NCI-H526 (cell line): ENCODE measurements around the gene SLC2A8.
A peak's percentile ranks its signal among the peaks of the same experiment; 100 is the strongest.

Source experiments
- DNase-seq, 2 experiments: peaks; one replicate each; lab custom pipeline; 2025; lab: John Stamatoyannopoulos, UW

SLC2A8 gene

DNA sequence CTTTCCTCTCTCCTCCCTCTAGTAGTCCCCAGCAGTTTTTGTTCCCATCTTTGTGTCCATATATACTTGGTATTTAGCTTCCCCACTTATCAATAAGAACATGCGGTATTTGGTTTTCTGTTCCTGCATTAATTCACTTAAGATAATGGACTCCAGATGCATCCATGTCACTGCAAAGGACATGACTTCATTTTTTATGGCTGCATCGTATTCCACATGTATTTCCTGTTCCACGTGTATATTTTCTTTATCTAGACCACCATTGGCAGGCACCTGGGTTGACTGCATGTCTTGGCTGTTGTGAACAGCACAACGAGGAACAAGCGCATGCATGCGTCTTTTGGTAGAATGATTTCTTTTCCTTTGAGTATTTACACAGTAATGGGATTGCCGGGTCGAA is 33.4 kb downstream of the SLC2A8 start:
- DNase-seq, result no peak

DNA sequence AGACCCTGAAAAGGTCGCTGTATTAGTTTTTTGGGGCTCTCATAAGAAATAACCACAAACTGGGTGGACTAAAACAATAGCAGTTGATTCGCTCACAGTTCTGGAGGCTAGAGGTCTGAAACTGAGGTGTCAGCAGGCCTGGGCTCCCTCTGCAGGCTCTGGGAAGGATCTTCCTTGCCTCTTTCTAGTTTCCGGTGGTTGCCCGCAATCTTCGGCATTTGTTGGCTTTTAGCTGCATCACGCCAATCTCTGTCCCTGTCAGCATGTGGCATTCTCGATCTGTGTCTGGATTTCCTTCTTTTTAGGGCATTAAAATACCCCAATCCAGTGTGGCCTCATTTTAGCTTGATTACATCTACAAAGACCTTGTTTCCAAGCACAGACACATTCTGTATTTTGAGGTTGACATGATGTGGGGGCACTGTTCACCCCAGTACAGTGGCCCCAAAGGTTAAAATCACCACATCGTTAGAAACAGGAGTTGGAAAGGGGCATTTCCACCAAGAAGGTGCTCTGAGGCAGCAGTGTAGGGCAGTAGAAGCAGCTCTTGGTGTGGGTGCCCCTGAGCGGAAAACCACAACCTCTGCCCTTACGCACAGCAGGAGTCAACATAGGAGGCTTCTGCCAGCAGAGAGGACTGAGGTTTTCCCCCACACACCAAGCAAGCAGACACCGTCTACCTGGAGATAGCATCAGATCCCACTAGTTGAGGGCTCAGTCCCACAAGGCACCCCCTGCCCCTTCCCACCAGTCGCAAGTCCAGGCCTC is 40.7 kb downstream of the SLC2A8 start:
- no peak for DNase-seq

DNA sequence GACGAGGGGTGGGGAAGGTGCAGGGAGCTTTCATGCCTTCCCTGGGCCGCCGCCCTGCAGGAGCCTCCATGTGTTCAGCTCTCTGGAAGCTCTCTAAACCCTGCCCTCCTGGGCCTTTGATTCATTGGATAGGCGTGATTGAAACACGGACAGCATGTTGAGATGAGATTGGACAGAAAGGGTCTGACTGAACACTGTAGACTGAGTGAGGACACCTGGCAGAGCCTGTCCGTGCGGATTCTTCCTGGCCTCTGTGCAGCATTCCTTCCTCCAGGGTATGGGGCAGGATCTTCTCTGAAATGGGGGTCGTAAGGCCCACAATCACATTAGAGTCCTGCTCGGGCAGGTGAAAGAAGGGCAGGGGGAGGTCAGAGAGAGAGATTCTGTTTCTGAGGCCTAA is 41.4 kb downstream of the SLC2A8 start:
- no peak for DNase-seq

DNA sequence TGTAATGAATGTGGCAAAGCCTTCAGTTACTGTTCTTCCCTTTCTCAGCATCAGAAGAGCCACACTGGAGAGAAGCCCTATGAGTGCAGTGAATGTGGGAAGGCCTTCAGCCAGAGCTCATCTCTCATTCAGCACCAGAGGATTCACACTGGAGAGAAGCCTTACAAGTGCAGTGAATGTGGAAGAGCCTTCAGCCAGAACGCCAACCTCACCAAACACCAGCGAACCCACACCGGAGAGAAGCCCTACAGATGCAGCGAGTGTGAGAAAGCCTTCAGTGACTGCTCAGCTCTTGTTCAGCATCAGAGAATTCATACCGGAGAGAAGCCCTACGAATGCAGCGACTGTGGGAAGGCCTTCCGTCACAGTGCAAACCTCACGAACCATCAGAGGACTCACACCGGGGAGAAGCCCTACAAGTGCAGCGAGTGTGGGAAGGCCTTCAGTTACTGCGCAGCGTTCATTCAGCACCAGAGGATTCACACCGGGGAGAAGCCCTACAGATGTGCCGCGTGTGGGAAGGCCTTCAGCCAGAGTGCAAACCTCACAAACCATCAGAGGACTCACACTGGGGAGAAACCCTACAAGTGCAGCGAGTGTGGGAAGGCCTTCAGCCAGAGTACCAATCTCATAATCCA is 47.4 kb downstream of the SLC2A8 start:
- DNase-seq, result no peak

GRCh38 chr9:127444921-127445850 is 48.2 kb downstream of the SLC2A8 start:
- no peak for DNase-seq

- no peak for DNase-seq
Observed at GRCh38 chr9:127445851-127446712, 49.1 kb downstream of the SLC2A8 start.

DNA sequence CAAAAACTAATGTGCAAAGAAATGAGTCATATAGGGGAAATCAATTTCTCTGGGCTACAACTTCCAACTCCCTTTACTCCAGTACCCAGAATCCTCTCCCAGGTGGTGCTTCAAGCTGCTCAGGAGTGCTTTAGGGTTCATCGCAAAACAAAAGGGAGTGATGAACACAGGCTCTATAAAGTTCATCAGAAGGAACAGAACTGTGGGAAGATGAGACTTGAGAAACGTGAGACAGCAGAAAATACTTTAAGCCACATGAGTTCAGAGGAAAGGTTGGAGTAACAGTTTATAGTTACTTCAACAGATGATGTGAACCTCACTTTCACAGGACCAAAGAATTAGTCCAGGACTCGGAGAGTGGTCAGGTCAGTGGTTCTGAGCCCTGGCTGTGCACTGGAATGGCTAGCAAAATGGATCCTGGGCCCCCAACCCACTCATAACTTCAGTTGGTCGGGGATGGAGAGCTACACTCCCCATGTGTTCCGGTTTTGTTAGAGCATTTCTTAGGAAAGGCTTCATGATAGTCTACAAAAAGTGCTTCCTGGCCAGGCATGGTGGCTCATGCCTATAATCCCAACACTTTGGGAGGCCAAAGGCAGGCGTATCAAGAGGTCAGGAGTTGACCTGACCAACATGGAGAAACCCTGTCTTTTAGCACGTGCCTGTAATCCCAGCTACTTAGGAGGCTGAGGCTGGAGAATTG is 49.9 kb downstream of the SLC2A8 start:
- DNase-seq, result no peak

DNA sequence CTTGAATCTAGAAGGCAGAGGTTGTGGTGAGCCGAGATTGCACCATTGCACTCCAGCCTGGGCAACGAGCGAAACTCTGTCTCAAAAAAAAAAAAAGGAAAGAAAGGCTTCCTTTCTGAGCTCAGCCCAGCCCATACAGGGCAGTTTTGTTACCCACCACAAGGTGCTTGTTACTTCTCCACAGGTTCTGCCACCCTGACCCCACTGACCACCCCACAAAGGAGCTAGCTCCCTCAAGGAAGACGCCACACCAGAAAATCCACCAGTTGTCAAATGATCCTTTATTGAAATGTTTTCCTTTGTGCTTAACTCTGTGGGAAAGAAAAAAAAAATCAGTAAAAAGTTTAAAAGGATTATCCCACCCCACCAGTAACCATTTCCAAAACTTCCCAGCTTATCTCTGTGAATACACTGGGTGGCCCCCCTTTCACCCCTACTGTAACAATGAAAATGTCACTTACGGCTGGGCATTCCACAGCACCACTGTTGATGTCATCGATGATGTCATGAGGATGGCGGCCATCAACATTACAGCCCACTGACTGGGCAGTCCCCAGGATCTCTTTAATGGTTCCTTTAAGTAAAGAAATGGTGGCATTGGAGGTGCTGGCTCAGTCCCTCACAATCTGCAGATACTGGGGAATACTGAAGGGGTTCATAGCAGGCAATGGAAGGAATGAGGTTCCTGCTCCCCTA is 50.6 kb downstream of the SLC2A8 start:
- DNase-seq, result no peak

DNA sequence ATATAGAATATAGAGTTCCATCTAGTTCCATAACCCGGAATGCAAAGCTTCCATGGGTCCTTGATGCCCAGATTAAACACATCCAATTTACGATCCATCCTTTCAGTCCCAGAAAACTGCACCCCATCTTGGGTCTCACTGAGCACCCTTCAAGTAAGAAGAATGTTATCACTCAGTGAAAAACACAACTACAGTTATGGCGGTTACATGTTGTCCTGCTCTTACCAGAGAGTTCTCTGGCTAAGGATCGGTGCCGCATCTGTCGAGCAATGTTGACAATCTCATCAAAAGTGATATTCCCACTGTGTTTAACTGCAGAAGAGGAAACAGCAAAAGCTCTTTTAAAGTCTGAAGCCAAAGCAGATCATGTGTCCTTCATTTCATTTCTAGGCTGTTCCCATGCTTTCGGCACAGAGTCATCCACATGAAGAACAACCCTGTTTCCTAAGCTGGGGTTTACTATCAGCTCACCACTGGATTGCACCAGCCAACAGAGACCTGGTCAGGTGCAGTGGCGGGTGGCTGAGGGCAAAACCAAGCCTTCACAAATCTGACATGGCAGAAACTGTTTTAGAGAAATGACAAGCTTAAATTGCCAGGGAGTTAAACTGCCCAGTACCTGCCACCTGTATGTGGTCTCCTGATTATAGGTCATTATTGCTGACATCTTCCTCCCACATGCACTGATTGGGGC is 51.3 kb downstream of the SLC2A8 start:
- DNase-seq, result no peak

- no peak for DNase-seq
Observed at GRCh38 chr9:127449332-127449966, 52.5 kb downstream of the SLC2A8 start.

DNA sequence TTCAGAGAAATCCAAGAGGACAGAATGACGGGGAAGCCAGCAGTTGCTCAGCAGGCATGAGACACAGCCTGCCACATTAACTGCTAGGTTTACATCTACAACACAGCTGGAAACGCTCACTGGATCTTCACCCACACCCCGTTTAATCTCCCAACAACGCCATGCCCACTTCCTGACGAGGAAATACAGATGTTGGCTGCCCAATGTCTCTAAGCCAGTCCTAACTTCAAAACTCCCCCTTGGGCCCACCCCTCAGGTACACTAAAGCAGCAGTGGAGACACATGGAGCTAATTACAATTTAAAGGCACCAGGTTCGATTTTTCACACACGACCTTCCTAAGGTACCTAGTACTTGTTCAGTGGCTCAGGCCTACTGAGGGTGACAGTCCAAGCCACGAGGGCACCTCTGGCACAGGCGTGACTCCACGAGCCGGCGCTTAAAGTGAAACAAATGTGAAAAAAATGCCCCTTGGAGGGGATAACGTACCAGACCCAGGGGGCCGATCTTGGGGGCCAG is 53.3 kb downstream of the SLC2A8 start:
- no peak for DNase-seq

DNA sequence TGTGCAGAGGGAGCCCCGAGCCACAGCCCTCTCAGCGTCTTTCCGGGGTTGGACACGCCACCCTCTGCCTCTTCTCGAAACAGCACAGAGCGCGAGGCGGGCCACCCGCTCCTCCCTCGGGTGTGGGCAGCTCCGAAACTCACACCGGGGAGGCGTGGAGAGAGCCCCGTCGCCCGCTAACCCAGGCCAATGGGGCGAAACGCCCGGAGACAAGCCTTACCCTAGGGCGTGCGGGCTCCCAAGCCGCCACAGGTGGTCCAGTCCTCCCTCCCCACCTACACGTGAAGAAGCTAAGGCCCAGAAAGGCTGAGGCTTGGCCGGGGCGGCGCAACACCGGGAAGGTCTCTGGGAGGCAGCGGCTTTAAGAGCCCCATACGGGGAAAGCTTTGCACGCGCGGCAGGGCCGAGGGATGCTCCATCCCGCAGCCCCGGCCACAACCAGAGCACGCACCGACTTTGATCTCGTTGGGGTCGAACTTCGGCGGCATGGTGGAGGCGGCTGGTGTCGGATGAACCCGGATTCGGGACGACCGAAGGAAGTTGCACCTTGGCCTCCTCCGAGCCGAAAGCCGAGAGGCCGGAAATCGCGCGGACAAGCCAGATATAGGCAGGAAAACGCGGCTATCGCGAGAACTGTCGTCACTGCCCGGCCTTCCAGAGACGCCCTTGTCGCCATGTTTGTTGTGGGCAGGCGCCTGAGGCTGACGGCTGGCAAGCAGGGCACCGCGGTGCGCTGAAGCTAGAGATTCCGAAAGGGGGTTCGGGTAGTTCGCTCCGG is 54.0 kb downstream of the SLC2A8 start, which contains the start of the genes LRSAM1 and RPL12:
LRSAM1 (plus strand) TSS at position 681 of the 778 bp plus-strand sequence. CDS start 3,018 bp downstream, outside the sequence.
RPL12 (minus strand) TSS at position 577 of the 778 bp plus-strand sequence; CDS start at position 488, 89 bp downstream.
- DNase-seq, result peak; percentile 84 to 93

DNA sequence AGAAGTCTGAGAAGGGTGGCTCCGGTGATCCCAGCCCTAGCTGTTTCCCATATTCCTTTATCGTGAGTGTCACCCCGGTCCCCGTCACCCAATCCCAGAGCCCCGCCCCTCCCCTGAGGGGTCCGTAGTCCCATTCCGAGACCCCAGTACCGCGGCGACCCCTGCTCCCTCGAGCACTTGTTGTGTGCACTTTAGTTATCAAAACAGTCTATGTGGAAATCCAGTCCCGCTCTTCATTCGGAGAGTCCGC is 54.6 kb downstream of the SLC2A8 start:
- DNase-seq, result no peak

GRCh38 chr9:127451858-127452656 is 55.1 kb downstream of the SLC2A8 start:
- peak; percentile 14 to 51 for DNase-seq

GRCh38 chr9:127452691-127453090 is 55.7 kb downstream of the SLC2A8 start:
- DNase-seq, result no peak

DNA sequence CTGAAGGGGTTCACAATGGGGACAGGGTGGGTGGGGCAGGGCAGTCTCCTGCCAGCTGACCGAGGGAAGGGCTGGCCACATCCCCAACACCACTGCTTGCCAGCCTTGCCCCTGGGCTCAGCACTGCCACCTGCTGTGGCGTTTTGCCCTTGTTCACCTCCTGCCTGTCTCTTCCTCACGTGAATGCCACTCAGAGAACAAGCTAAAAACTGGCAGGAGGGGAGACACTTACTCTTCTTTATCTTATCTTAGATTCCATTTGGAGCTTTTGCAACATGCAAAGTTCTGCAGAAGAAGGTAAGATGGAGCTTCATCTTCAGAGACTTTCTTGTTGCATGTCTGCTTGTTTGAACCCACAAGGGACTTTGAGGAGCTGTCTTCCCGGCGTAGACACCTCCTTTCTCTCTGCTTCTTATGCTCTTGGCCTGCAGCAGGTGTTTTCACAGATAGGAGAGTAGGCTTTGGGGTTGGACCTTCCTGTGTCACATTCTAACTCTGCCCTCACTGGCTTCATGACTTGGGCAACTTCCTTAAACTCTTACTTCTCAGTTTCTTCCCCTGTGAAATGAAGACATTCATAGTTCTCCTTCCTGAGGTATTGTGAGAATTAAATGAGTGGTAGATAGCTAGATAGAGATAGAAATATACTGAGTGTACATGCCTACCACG is 58.5 kb downstream of the SLC2A8 start:
- no peak for DNase-seq
